Activated CD8-positive, alpha-beta T cell treated with anti-CD3 and anti-CD28 coated beads for 36 hours (primary cell): ENCODE measurements around the gene TTLL3. TPM values are rescaled to one million over a fixed set of nuclear protein-coding genes. Genes with fewer than 3 reads are reported as not detected.
A peak's percentile ranks its signal among the peaks of the same experiment; 100 is the strongest.
"Not testable (repeated sequence)": the region's sequence is repeated elsewhere in the genome, so short reads cannot be mapped to it uniquely, and the experiment has no call there.

Experiments
- ATAC-seq: fragments of 200-7000 bp; cut with Tn5 transposase; one replicate; pipeline ENCODE4 v1.10.0; 2021; ENCODE audit warnings: mild to moderate bottlenecking, moderate library complexity
- CTCF ChIA-PET: fragments of 350-600 bp; sonication (Branson Sonifier 250); formaldehyde crosslinking; loops from one replicate; lab custom pipeline; 2021; ENCODE audit warnings: antibody characterized with exemption; lab: Charles Lee
- POLR2A ChIA-PET: fragments of 350-600 bp; sonication (Branson Sonifier 250); formaldehyde crosslinking; loops from one replicate; lab custom pipeline; 2021; ENCODE audit warnings: antibody characterized with exemption; lab: Charles Lee
- DNase-seq: peaks from one replicate; pipeline ENCODE4 v3.0.0-alpha.2; 2020
- H3K27ac Mint-ChIP-seq: one replicate; pipeline ENCODE4 v1.8.0; 2021; ENCODE audit warnings: mild to moderate bottlenecking, mixed read lengths
- H3K27me3 Mint-ChIP-seq: one replicate; pipeline ENCODE4 v1.8.0; 2021; ENCODE audit warnings: mixed read lengths
- H3K36me3 Mint-ChIP-seq: one replicate; pipeline ENCODE4 v1.8.0; 2021; ENCODE audit warnings: low read depth, mixed read lengths
- H3K4me1 Mint-ChIP-seq: one replicate; pipeline ENCODE4 v1.8.0; 2021; ENCODE audit warnings: low read depth, mixed read lengths
- H3K4me3 Mint-ChIP-seq: one replicate; pipeline ENCODE4 v1.8.0; 2021; ENCODE audit warnings: mild to moderate bottlenecking, moderate library complexity, mixed read lengths
- H3K9me3 Mint-ChIP-seq: one replicate; pipeline ENCODE4 v1.8.0; 2021; ENCODE audit warnings: mixed read lengths
- CTCF ChIP-seq: fragments of 200-600 bp; IDR thresholded peaks from one replicate; pipeline ENCODE4 v1.8.0; 2022; ENCODE audit warnings: antibody characterized with exemption, mild to moderate bottlenecking
- intact Hi-C: fragments of 100-400 bp; cut with micrococcal nuclease; formaldehyde crosslinking; loops from one replicate; pipeline ENCODE4 v1.10.0; 2022
- total RNA-seq, 2 experiments: library from RNA; stranded (reverse); gene quantifications; one replicate each; pipeline ENCODE4 v1.2.3, GENCODE V29; 2021

TTLL3 gene
- total RNA-seq, 2 experiments from 2014 or later: 52.4 to 61.1 TPM

- H3K4me1 Mint-ChIP-seq: peaks cover 23% of the 10 kb centered on the region
- no peaks in the 10 kb centered on the region for H3K27me3 Mint-ChIP-seq
- no peak for TF ChIP-seq CTCF
- ATAC-seq (no peak), DNase-seq (no peak)
- ChIA-PET CTCF (interaction anchor here (0.7 to 2.5 kb wide), 11 partner anchors 9 to 125 kb away, joined by 3 to 7 read pairs (median 4); partner anchors contain the start of gene CRELD1), POLR2A (interaction anchor here (1.0 kb wide), 1 partner anchor 91 kb away, joined by 3 read pairs; no protein-coding TSS in a partner anchor)
- H3K4me3 Mint-ChIP-seq: no peak overlapping the region
- no peaks in the 10 kb centered on the region for H3K9me3 Mint-ChIP-seq
- no peak overlapping the region for H3K27ac Mint-ChIP-seq
- H3K36me3 Mint-ChIP-seq: peaks cover 31% of the 10 kb centered on the region
- intact Hi-C loops: no loop called here
Measured at GRCh38 chr3:9841015-9841414, 31.0 kb downstream of the TTLL3 start.

- CTCF ChIA-PET: interaction anchor here (0.8 to 1.5 kb wide), 5 partner anchors 36 to 113 kb away, joined by 3 to 6 read pairs (median 4); partner anchors contain the start of gene CRELD1
- peaks cover 26% of the 10 kb centered on the region for H3K4me1 Mint-ChIP-seq
- ATAC-seq: peak; percentile 99
Measured at GRCh38 chr3:9843715-9844438, 33.8 kb downstream of the TTLL3 start, which contains the start of gene RPUSD3. RPUSD3 (minus strand) TSS chr3:9844008; CDS start chr3:9843990, 18 bp downstream.

GRCh38 chr3:9846231-9846630, 36.2 kb downstream of the TTLL3 start:
- no peaks in the 10 kb centered on the region for H3K27me3 Mint-ChIP-seq
- peaks cover 16% of the 10 kb centered on the region for H3K36me3 Mint-ChIP-seq
- no peak overlapping the region for H3K4me3 Mint-ChIP-seq
- no peak for ATAC-seq
- H3K9me3 Mint-ChIP-seq: no peaks in the 10 kb centered on the region
- no peak overlapping the region for H3K27ac Mint-ChIP-seq
- DNase-seq: no peak
- no peak for TF ChIP-seq CTCF
- ChIA-PET CTCF (interaction anchor here (1.4 to 1.7 kb wide), 2 partner anchors 68 to 86 kb away, joined by 3 to 10 read pairs; no protein-coding TSS in a partner anchor), POLR2A (interaction anchor here (0.6 kb wide), 1 partner anchor 16 kb away, joined by 3 read pairs; no protein-coding TSS in a partner anchor)
- H3K4me1 Mint-ChIP-seq: peaks cover 23% of the 10 kb centered on the region
- intact Hi-C loops: loop anchor here (5.0 kb wide), 1 partner anchor 86 kb away; the partner anchor contains the start of gene CRELD1

More at GRCh38 chr3:9843715-9844438, 33.8 kb downstream of the TTLL3 start, which contains the start of gene RPUSD3:
- TF ChIP-seq CTCF: no peak
- H3K4me3 Mint-ChIP-seq: peak within 1 kb of the TSS; percentile 98
- DNase-seq: peak; percentile 97
- intact Hi-C loops: no loop called here
- peak within 1 kb of the TSS; percentile 95 for H3K27ac Mint-ChIP-seq
- no peaks in the 10 kb centered on the region for H3K9me3 Mint-ChIP-seq
- peaks cover 26% of the 10 kb centered on the region for H3K36me3 Mint-ChIP-seq
- no peaks in the 10 kb centered on the region for H3K27me3 Mint-ChIP-seq
- POLR2A ChIA-PET: interaction anchor here (0.8 to 1.5 kb wide), 8 partner anchors 12 to 135 kb away, joined by 3 to 9 read pairs (median 3); partner anchors contain the start of genes ARPC4 and TADA3

- POLR2A ChIA-PET: interaction anchor here (0.6 kb wide), 1 partner anchor 17 kb away, joined by 3 read pairs; no protein-coding TSS in a partner anchor
- Mint-ChIP-seq H3K27ac (no peak overlapping the region), H3K4me1 (peaks cover 19% of the 10 kb centered on the region), H3K9me3 (no peaks in the 10 kb centered on the region), H3K4me3 (no peak overlapping the region), H3K27me3 (no peaks in the 10 kb centered on the region), H3K36me3 (peaks cover 9% of the 10 kb centered on the region)
- intact Hi-C loops: loop anchor here (5.0 kb wide), 1 partner anchor 85 kb away; the partner anchor contains the start of gene CRELD1
- ATAC-seq: no peak
- no peak for DNase-seq
- no peak for TF ChIP-seq CTCF
- CTCF ChIA-PET: interaction anchor here (1.1 to 1.7 kb wide), 2 partner anchors 85 to 99 kb away, joined by 3 to 10 read pairs; no protein-coding TSS in a partner anchor
Measured at GRCh38 chr3:9846931-9847488, 36.9 kb downstream of the TTLL3 start.

- POLR2A ChIA-PET: not testable (repeated sequence)
Measured at GRCh38 chr3:9847870-9848269, 37.8 kb downstream of the TTLL3 start.

More at GRCh38 chr3:9847870-9848269, 37.8 kb downstream of the TTLL3 start:
- DNase-seq, H3K36me3 Mint-ChIP-seq, ATAC-seq, H3K27ac Mint-ChIP-seq, H3K27me3 Mint-ChIP-seq, H3K4me3 Mint-ChIP-seq, H3K9me3 Mint-ChIP-seq: not testable (repeated sequence)
- intact Hi-C loops: loop anchor here (5.0 kb wide), 1 partner anchor 84 kb away; the partner anchor contains the start of gene CRELD1
- H3K4me1 Mint-ChIP-seq: peaks cover 13% of the 10 kb centered on the region
- CTCF ChIA-PET: interaction anchor here (1.1 to 2.7 kb wide), 4 partner anchors 36 to 98 kb away, joined by 3 to 21 read pairs (median 6); partner anchors contain the start of genes CRELD1 and JAGN1
